Astrocyte of the hippocampus (primary cell): ENCODE measurements around the gene BTBD9.

Experiments
- DNase-seq: peaks from one replicate; pipeline ENCODE4 v3.0.0; 2011; ENCODE audit warnings: low read depth, low spot score

Gene BTBD9

DNA sequence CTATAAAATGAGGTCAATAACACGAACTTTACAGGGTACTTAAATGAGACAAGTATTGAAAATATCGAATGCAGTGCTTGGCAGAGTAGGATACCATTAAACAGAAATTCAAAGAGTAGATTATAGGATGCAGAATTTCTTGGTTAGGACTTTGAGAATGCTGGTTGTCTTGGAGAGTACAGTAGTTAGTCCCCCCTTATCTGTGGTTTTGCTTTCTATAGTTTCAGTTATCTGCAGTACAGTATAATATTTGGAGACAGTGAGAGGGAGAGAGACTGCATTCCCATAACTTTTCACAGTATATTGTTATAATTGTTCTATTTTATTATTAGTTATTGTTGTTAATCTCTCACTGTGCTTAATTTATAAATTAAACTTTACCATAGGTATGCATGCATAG is 290.5 kb downstream of the BTBD9 start:
- DNase-seq: no peak

GRCh38 chr6:38348371-38348770 is 291.4 kb downstream of the BTBD9 start:
- DNase-seq: no peak

- peak; percentile 48 for DNase-seq
Measured at GRCh38 chr6:38347829-38348228, 291.9 kb downstream of the BTBD9 start.

GRCh38 chr6:38346291-38347079 is 293.2 kb downstream of the BTBD9 start:
- peak; percentile 93 for DNase-seq

- DNase-seq: no peak
Measured at GRCh38 chr6:38345586-38345985, 294.1 kb downstream of the BTBD9 start.

GRCh38 chr6:38341496-38341895 is 298.2 kb downstream of the BTBD9 start:
- no peak for DNase-seq

GRCh38 chr6:38339914-38340313 is 299.8 kb downstream of the BTBD9 start:
- DNase-seq: no peak

- DNase-seq: peak; percentile 53
Measured at GRCh38 chr6:38337819-38338465, 301.8 kb downstream of the BTBD9 start.

DNA sequence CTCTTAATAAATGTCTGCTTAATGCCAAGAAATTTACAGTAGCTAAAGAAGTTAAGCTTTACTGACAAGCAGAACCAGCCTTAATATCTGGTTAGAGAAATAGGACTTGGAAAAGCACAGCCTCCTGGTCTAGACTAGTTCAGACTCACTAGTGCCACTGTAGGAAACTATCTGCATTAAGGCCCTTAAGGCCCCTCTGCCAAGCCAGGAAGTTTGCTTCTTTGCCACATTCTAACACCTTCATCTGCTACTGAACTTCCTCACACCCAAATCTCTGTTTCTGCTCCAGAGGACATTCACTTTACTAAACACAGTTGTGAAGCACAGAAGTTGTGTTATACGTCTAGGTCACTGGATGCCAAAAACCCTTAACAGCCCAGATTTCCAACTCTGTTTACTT is 302.8 kb downstream of the BTBD9 start:
- DNase-seq: no peak

- DNase-seq: no peak
Measured at GRCh38 chr6:38326837-38327236, 312.9 kb downstream of the BTBD9 start.

DNA sequence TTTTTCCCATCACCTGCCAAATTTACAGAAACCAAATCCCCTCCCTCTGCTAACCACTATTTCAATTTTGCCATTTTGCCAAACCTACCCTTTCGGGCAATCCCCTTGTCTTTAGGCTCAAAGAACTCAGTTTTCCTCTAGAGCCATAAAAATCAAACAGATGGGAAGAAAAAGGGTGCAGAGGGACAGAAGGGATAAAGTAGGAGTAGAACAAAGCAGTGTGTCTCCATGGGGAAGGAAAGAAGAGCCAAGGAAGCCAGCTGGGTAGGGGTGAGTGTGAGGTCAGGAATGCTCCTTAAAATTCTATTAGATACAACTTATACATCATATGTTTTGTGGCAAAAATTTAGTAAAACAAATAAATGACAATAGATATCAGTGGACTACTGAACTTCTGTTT is 316.5 kb downstream of the BTBD9 start:
- no peak for DNase-seq

DNA sequence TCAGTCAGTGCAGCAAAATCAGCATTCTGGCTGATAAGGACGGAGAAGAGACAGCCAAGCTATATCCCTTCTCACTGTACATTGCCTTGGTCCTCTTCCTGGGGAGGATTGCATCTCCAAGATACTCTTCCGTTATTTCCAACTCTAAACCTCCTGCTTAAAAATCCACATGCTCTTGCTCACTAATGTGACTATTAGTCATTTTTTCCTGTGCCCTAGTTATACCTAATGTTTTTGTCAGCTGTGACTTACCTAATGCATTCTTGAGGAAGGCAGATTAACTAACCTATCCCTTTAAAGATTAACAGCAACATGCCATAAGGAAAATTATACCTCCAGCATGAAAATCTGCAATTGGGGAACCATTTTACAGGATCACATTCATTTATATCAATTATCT is 317.6 kb downstream of the BTBD9 start:
- DNase-seq: no peak

DNA sequence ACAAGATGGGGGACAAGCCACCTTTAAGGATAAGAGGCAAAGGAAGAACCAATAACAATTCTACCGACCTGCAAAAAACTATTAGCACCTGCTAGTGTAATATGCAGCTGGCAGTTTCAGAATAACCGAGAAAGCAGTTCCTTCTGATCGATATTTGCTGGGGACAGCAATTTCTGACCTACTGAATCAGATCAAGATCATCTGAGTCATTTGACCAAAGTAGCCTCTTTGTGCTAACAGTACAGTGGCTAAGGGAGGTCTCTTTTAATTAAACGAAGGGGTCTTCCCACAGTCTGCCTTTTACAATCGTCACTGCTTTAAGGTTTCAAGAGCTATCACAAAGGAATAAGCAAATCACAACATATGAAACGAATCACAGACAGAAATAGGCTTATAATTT is 318.9 kb downstream of the BTBD9 start:
- no peak for DNase-seq

- DNase-seq: no peak
Measured at GRCh38 chr6:38320358-38320757, 319.4 kb downstream of the BTBD9 start.

GRCh38 chr6:38319256-38320212 is 320.2 kb downstream of the BTBD9 start:
- no peak for DNase-seq

- no peak for DNase-seq
Measured at GRCh38 chr6:38316099-38316868, 323.4 kb downstream of the BTBD9 start.

- no peak for DNase-seq
Measured at GRCh38 chr6:38311201-38311600, 328.5 kb downstream of the BTBD9 start.

- peak; percentile 82 for DNase-seq
Measured at GRCh38 chr6:38310061-38310460, 329.7 kb downstream of the BTBD9 start.

- DNase-seq: no peak
Measured at GRCh38 chr6:38307740-38308139, 332.0 kb downstream of the BTBD9 start.

DNA sequence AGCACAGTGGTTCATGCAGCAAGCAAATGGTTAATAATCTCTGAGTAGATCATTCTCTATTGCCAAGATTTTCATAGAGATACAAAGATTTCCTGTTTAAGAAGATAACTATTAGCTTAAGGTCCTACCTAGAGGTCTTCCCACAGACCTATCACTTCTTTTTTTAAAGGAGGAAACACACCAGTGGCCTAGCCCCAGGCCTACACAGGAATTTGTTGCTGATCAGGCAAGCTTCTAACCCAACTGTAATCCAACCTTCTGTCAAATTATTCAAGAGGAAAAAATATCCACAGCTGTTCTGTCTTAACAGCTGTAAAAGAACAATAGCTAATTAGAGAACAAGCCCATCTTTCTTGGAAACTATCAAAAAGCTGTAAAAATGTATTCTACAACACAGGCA is 332.8 kb downstream of the BTBD9 start:
- DNase-seq: no peak

DNA sequence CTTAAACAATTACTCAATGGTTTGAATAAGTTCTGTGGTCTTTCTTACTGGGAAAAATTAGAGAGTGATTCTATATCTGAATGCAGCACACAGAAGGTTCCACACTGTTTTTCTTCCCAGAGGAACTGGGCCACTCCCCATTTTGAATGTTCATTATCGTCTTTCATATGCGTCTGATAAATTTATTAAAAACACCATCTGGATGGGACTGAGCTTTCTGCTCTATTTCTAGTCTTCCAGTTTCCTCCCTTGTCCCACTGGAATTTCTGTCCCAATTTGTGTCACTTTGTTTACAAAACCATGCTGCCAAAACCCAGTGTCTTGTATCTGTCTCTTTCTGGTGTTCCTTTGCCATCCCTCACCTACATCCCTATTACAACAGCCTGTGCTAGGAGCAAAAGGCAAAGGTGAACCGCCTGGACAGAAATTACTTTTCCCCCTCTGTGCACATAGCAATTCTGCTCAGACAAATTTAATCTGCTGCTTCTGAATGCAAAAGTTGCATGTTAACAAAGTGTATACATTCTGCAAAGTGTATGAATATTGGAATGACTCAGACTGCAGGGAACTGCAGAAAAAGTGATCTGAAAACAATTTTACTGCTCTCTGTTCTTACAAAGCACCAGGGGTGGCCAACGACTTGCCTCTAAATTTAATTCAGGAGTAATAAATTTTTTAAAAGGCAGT is 333.6 kb downstream of the BTBD9 start:
- DNase-seq: no peak
